Measurements from ENCODE around the gene UNC93A. TPM values are rescaled to one million over a fixed set of nuclear protein-coding genes. Genes with fewer than 3 reads are reported as not detected.
A peak's percentile ranks its signal among the peaks of the same experiment; 100 is the strongest.
"Not testable (repeated sequence)": the region's sequence is repeated elsewhere in the genome, so short reads cannot be mapped to it uniquely, and the experiment has no call there.

The UNC93A gene
- total RNA-seq, 1 experiment from 2014 or later: not detected

GRCh38 chr6:167268683-167269280 is 22.3 kb upstream of the UNC93A start:
- in situ Hi-C loops (cut with HindIII; ENCODE audit: low sequenced_read_pairs): no loop called here
- no peak for DNase-seq (ENCODE audit: low spot score)

GRCh38 chr6:167270499-167271311 is 20.4 kb upstream of the UNC93A start:
- in situ Hi-C loops (cut with HindIII; ENCODE audit: low sequenced_read_pairs): no loop called here
- DNase-seq (ENCODE audit: low spot score): no peak

DNA sequence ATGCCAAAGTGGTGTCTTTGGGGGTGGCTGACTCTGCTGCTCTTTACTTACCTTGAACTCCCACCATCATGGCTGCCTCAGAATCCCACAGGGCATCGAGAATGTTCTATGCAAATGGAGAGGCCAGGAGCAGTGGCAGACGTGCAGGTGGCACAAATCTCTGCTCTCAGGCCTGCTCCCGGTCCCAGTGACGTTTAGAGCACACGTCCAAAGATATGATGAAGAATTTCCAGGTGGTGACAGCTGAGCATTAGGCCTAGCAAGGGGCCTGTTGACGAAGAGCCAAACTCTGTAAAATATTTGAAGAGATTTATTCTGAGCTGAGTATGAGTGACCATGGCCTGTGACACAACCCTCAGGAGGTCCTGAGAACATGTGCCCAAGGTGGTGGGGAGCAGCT is 19.0 kb upstream of the UNC93A start:
- in situ Hi-C loops (cut with HindIII; ENCODE audit: low sequenced_read_pairs): no loop called here
- DNase-seq (ENCODE audit: low spot score): no peak

DNA sequence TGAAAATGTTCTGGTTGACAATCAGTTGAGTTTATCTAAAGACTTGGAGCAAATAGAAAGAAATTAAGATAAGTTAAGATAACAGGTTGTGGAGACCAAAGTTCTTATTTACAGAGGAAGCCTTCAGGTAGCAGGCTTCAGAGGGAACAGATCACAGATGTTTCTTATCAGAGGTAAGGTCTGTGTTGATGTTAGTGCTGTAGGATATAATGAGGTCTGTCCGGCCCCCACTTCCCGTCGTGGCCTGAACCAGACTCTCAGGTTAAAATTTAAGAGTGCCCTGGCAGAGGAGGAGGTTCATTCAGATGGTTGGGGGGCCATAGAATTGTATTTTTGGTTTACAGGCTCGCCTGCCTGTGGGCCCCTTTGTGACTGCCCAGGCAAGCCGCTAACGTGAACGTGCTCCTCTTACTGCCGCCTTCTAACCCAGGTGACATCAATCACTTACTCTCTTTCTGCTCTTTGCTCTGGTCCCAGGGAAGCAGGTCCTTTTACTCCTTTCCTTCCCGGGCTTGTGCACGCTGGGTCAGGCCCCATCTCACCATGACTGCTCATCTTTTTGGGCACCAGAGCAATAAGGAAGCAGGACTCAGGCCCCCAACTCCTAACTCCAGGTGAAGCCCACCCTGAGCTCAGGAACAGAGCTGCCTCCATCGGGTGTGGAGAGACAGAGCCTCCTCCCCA is 18.3 kb upstream of the UNC93A start:
- in situ Hi-C loops (cut with HindIII; ENCODE audit: low sequenced_read_pairs): no loop called here

GRCh38 chr6:167274270-167274669 is 16.8 kb upstream of the UNC93A start:
- in situ Hi-C loops (cut with HindIII; ENCODE audit: low sequenced_read_pairs): no loop called here
- no peak for DNase-seq (ENCODE audit: low spot score)

More for the DNA sequence above, 18.3 kb upstream of the UNC93A start:
- DNase-seq (ENCODE audit: low spot score): no peak

DNA sequence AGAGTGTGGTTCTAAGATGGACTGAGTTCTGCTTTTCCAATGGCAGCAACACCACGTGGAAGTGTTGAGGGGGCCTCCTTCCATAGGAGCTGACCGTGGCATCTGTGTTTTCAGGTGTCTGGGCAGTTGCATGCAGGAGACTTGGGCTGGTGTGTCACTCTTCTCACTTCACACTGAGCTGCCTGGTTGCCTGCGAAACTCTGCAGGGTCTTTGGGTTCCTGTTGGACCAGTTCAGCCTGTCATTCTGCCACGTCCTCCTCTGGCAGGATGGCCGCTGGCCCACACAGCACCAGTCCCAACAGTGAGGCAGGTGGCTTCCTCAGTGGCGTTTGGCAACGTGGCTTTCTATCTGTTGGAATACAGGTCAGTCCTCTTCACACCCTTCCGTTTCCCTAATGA is 16.1 kb upstream of the UNC93A start:
- peak; percentile 45 for DNase-seq (ENCODE audit: low spot score)
- in situ Hi-C loops (cut with HindIII; ENCODE audit: low sequenced_read_pairs): no loop called here

- in situ Hi-C loops (cut with HindIII; ENCODE audit: low sequenced_read_pairs): no loop called here
- DNase-seq (ENCODE audit: low spot score): no peak
Observed at GRCh38 chr6:167275436-167275835, 15.7 kb upstream of the UNC93A start.

GRCh38 chr6:167276772-167277533 is 14.2 kb upstream of the UNC93A start:
- DNase-seq (ENCODE audit: low spot score): no peak
- in situ Hi-C loops (cut with HindIII; ENCODE audit: low sequenced_read_pairs): no loop called here

GRCh38 chr6:167278173-167278940 is 12.8 kb upstream of the UNC93A start:
- in situ Hi-C loops (cut with HindIII; ENCODE audit: low sequenced_read_pairs): not testable (repeated sequence)
- DNase-seq (ENCODE audit: low spot score): peak; percentile 16

DNA sequence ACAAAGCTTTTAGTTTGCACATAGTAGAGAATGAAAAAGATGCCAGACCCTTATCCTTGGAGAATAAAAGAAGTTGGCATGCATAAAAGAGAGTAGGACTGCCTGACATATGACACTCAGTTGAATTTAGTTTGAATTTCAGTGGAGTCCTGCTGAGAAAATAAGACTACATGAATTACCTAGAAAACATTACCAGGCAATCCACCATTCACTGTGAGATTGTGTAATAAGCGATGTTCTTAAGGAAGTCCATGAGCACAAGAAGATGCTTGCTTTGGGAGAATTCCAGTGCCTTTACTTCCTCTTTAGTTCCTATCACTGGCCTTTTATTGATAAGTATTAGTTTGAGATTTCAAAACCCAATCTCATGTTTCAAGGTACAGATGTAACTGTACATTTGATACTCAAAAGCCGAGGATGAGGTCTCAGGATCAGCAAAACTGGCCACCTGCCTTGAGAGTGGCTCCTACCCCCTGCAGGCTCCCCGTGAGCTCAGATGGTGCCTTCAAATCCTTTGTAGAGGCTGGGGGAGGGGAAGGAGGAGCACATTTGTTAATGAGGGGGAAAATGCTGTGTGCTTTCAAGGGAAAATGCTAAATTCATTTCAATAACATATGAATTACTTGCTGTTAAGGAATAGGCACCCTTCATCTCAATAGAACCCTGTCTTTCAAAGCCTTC is 11.2 kb upstream of the UNC93A start:
- DNase-seq (ENCODE audit: low spot score): no peak
- in situ Hi-C loops (cut with HindIII; ENCODE audit: low sequenced_read_pairs): no loop called here

DNA sequence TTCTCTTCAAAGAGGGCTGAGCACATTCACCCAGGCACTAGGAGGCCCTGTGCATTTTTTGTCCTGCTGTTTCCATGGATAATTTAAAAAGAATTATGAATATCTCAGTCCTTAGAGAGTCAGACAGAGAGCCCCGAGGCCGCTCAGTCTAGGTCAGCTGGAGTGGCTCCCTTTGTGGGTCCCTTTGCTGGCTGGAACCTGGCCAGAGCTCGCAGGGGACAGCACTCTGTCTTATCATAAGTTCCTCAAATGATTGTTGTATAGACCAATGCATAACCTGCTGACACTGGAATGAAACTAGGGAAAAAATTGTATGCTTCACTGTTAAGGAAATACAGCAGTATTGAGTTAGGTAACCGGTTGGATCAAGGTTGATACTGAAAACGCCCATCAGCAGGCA is 10.6 kb upstream of the UNC93A start:
- in situ Hi-C loops (cut with HindIII; ENCODE audit: low sequenced_read_pairs); DNase-seq (ENCODE audit: low spot score): not testable (repeated sequence)

DNA sequence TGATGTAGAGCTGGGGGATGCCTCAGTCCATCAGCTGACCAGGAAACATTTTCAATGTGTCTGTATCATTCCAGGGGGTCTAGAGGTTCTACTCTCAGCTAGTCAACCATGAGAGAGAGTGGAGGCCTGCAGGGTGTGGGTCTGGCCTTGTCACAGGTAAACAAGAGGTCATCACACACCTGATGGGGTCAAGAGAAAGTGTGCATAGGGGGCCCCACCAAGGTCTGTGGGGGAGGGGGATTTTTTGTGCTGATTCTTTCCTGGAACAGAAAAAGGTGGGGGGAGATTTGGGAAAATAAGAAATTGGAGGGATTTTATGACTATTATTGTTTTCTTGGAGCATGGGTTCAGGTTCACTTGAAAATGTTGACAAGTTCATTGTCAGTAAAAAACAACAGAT is 8.9 kb upstream of the UNC93A start:
- in situ Hi-C loops (cut with HindIII; ENCODE audit: low sequenced_read_pairs): no loop called here
- no peak for DNase-seq (ENCODE audit: low spot score)

DNA sequence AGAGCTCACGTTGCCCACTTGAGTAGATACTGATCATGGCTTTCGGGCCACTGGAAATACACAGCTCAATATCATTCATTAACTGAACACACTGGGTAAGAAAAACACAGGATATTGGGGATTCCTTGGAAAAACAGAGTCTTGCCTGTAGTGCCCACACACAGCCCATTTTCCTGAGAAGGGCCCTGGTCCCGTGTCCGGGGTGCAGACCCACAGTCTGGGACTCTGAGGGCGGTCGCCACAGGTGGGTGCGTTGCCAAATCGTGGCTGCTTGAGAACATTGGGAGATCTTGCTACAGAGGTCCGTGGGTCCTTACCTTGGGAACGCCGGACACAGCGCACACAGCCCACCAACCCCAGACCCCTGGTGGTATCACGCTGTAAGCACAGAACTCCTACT is 6.5 kb upstream of the UNC93A start:
- in situ Hi-C loops (cut with HindIII; ENCODE audit: low sequenced_read_pairs); DNase-seq (ENCODE audit: low spot score): not testable (repeated sequence)

- in situ Hi-C loops (cut with HindIII; ENCODE audit: low sequenced_read_pairs): no loop called here
- peak; percentile 68 for DNase-seq (ENCODE audit: low spot score)
Observed at GRCh38 chr6:167285077-167285770, 5.9 kb upstream of the UNC93A start.

DNA sequence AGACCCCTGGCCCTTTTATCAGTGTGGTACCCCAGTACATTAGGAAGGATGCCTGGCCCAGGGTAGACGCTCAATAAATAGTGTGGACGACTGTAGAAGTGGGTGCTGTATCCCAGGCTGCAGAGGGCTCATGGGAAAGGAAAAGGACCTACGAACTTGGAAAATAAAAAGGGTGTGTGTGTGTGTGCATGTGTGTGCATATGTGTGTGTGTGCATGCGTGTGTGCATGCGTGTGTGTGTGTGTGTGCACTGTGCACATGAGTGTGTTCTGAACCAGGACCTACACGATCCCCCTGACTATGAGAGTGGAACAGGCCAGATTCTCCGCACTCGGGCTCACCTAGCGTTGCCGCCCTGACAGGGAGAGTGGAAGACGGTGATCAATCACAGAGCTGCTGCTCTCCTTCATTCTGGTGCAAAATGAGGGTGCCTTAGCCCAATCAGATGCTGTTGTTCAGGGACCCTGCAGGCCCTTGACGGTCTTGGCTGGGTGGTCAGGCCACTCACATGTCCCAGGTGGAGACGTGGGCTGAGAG is 3.5 kb upstream of the UNC93A start:
- no peak for DNase-seq (ENCODE audit: low spot score)
- in situ Hi-C loops (cut with HindIII; ENCODE audit: low sequenced_read_pairs): no loop called here

- in situ Hi-C loops (cut with HindIII; ENCODE audit: low sequenced_read_pairs): not testable (repeated sequence)
- DNase-seq (ENCODE audit: low spot score): peak; percentile 61
Observed at GRCh38 chr6:167288591-167289225, 2.4 kb upstream of the UNC93A start.

- DNase-seq (ENCODE audit: low spot score); in situ Hi-C loops (cut with HindIII; ENCODE audit: low sequenced_read_pairs): not testable (repeated sequence)
Observed at GRCh38 chr6:167289291-167289690, 1.8 kb upstream of the UNC93A start.
